Measurements from ENCODE around the gene GOLGA8M. TPM values are rescaled to one million over a fixed set of nuclear protein-coding genes. Genes with fewer than 3 reads are reported as not detected.
"Not testable (repeated sequence)": the region's sequence is repeated elsewhere in the genome, so short reads cannot be mapped to it uniquely, and the experiment has no call there.

GOLGA8M gene
- total RNA-seq: 1 to 10 TPM; 3.8 to 8.5 (median 5.4) TPM

- ATAC-seq (ENCODE audit: low FRiP score); DNase-seq (ENCODE audit: low spot score): not testable (repeated sequence)
Measured at GRCh38 chr15:28712270-28712669, at the start of gene GOLGA8M. Gene GOLGA8M (minus strand): TSS chr15:28712421. CDS start chr15:28712323, 98 bp downstream.

GRCh38 chr15:28742890-28743289, 30.7 kb upstream of the GOLGA8M start:
- ATAC-seq (ENCODE audit: low FRiP score); DNase-seq (ENCODE audit: low spot score): not testable (repeated sequence)

- not testable (repeated sequence) for ATAC-seq (ENCODE audit: low FRiP score)
Measured at GRCh38 chr15:28738590-28739292, 26.5 kb upstream of the GOLGA8M start.

GRCh38 chr15:28738200-28738561, 26.0 kb upstream of the GOLGA8M start:
- peak; percentile 72 for ATAC-seq (ENCODE audit: low FRiP score)
- not testable (repeated sequence) for DNase-seq (ENCODE audit: low spot score)

More at GRCh38 chr15:28738590-28739292, 26.5 kb upstream of the GOLGA8M start:
- not testable (repeated sequence) for DNase-seq (ENCODE audit: low spot score)

- DNase-seq (ENCODE audit: low spot score): not testable (repeated sequence)
- peak; percentile 98 for ATAC-seq (ENCODE audit: low FRiP score)
Measured at GRCh38 chr15:28737521-28738199, 25.4 kb upstream of the GOLGA8M start.

- not testable (repeated sequence) for ATAC-seq (ENCODE audit: low FRiP score); DNase-seq (ENCODE audit: low spot score)
Measured at GRCh38 chr15:28728061-28728460, 15.8 kb upstream of the GOLGA8M start.

GRCh38 chr15:28727026-28727425, 14.8 kb upstream of the GOLGA8M start:
- not testable (repeated sequence) for DNase-seq (ENCODE audit: low spot score); ATAC-seq (ENCODE audit: low FRiP score)

- no peak for TF ChIP-seq CTCF (IDR thresholded peaks at IDR 0.05)
- no peak for DNase-seq (ENCODE audit: low spot score)
- no peak for ATAC-seq (ENCODE audit: low FRiP score)
Measured at GRCh38 chr15:28726102-28726501, 13.9 kb upstream of the GOLGA8M start.

- ATAC-seq (ENCODE audit: low FRiP score): no peak
- TF ChIP-seq CTCF (IDR thresholded peaks at IDR 0.05): no peak
- DNase-seq (ENCODE audit: low spot score): no peak
Measured at GRCh38 chr15:28725556-28725955, 13.3 kb upstream of the GOLGA8M start.

- ATAC-seq (ENCODE audit: low FRiP score); DNase-seq (ENCODE audit: low spot score): not testable (repeated sequence)
Measured at GRCh38 chr15:28723986-28724385, 11.8 kb upstream of the GOLGA8M start.

- DNase-seq (ENCODE audit: low spot score); ATAC-seq (ENCODE audit: low FRiP score): not testable (repeated sequence)
Measured at GRCh38 chr15:28719626-28720025, 7.4 kb upstream of the GOLGA8M start.

GRCh38 chr15:28718576-28718975, 6.4 kb upstream of the GOLGA8M start:
- not testable (repeated sequence) for ATAC-seq (ENCODE audit: low FRiP score)

GRCh38 chr15:28714176-28714575, 2.0 kb upstream of the GOLGA8M start:
- ATAC-seq (ENCODE audit: low FRiP score); DNase-seq (ENCODE audit: low spot score): not testable (repeated sequence)

More at GRCh38 chr15:28718576-28718975, 6.4 kb upstream of the GOLGA8M start:
- DNase-seq (ENCODE audit: low spot score): not testable (repeated sequence)

GRCh38 chr15:28703927-28704326, 8.3 kb downstream of the GOLGA8M start:
- ATAC-seq (ENCODE audit: low FRiP score); DNase-seq (ENCODE audit: low spot score): not testable (repeated sequence)

GRCh38 chr15:28702427-28702826, 9.8 kb downstream of the GOLGA8M start:
- not testable (repeated sequence) for ATAC-seq (ENCODE audit: low FRiP score)

GRCh38 chr15:28694006-28694751, 18.0 kb downstream of the GOLGA8M start:
- ATAC-seq (ENCODE audit: low FRiP score); DNase-seq (ENCODE audit: low spot score): not testable (repeated sequence)

More at GRCh38 chr15:28702427-28702826, 9.8 kb downstream of the GOLGA8M start:
- not testable (repeated sequence) for DNase-seq (ENCODE audit: low spot score)

- DNase-seq (ENCODE audit: low spot score); ATAC-seq (ENCODE audit: low FRiP score): not testable (repeated sequence)
Measured at GRCh38 chr15:28693021-28693420, 19.2 kb downstream of the GOLGA8M start.
